Camera-type eye (tissue), 1 donor: ENCODE results near the gene SSH3. TPM values are rescaled to one million over a fixed set of nuclear protein-coding genes. Genes with fewer than 3 reads are reported as not detected.

Experiments
- total RNA-seq: library from RNA; depleted of rRNA; stranded (reverse); fragments of >200 nt; gene quantifications from one replicate; pipeline ENCODE4 v1.2.3, GENCODE V29; 2014

SSH3 gene
- 29.1 TPM for total RNA-seq

GRCh38 chr11:67303132-67303834 is at the start of gene SSH3:
Gene SSH3 (plus strand): TSS chr11:67303530. CDS start chr11:67303626, 96 bp downstream.

GRCh38 chr11:67266449-67267187 is 36.7 kb upstream of the SSH3 start, which contains the start of gene GRK2:
Gene GRK2 (plus strand): TSS chr11:67266473. CDS start chr11:67266700, 227 bp downstream.

DNA sequence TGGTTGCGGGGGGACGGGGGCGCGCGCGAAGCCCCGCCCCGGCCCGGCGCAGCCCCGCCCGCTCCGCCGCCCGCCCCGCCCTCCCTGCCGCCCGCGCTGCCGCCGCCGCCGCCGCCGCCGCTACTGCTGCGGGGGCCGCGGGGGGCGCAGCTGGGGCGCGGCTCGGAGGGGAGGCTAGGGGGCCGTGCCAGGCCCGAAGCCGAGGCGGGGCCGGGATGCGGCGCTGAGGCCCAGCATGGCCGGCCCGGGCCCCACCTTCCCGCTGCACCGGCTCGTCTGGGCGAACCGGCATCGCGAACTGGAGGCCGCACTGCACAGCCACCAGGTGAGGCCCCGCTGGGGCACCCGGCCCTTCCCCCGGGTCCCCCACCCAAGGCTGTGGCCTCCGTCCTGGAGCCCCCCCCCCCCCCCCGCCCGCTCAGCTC is 14.1 kb upstream of the SSH3 start, which contains the start of gene ANKRD13D:
Gene ANKRD13D, plus strand, starts transcription at position 78 of the 425 bp plus-strand sequence. Its CDS starts 158 bp downstream, at position 236.

GRCh38 chr11:67353317-67354074 is 50.2 kb downstream of the SSH3 start, which contains the start of gene POLD4:
Gene POLD4 (minus strand): TSS chr11:67353546. CDS start chr11:67353399, 147 bp downstream.

Other genes with a start within 250 kb of the SSH3 start
- 8.1 TPM for gene RHOD, start 246.7 kb upstream of the SSH3 start, total RNA-seq
- gene KDM2A, start 184.3 kb upstream of the SSH3 start, total RNA-seq = 121 TPM
- gene GRK2, start 37.1 kb upstream of the SSH3 start, total RNA-seq = 36.3 TPM
- 46.7 TPM for gene ANKRD13D, start 14.2 kb upstream of the SSH3 start, total RNA-seq
- gene POLD4, start 50.0 kb downstream of the SSH3 start, total RNA-seq = 11.1 TPM
- gene CLCF1, start 70.1 kb downstream of the SSH3 start, total RNA-seq = 2.9 TPM
- gene RAD9A, start 88.5 kb downstream of the SSH3 start, total RNA-seq = 26.6 TPM
- gene PPP1CA, start 98.3 kb downstream of the SSH3 start, total RNA-seq = 85.5 TPM
- 1.4 TPM for gene TBC1D10C, start 100.6 kb downstream of the SSH3 start, total RNA-seq
- 5.1 TPM for gene CARNS1, start 112.1 kb downstream of the SSH3 start, total RNA-seq
- 41.7 TPM for gene RPS6KB2, start 125.0 kb downstream of the SSH3 start, total RNA-seq
- 0.71 TPM for gene PTPRCAP, start 134.2 kb downstream of the SSH3 start, total RNA-seq
- gene CORO1B, start 139.9 kb downstream of the SSH3 start, total RNA-seq = 55.3 TPM
- not detected for gene GPR152, start 149.2 kb downstream of the SSH3 start, total RNA-seq
- gene CABP4, start 151.8 kb downstream of the SSH3 start, total RNA-seq = 6.3 TPM
- gene TMEM134, start 165.7 kb downstream of the SSH3 start, total RNA-seq = 73.1 TPM
- 49.3 TPM for gene AIP, start 179.5 kb downstream of the SSH3 start, total RNA-seq
- gene PITPNM1, start 201.8 kb downstream of the SSH3 start, total RNA-seq = 79.8 TPM
- gene CDK2AP2, start 204.6 kb downstream of the SSH3 start, total RNA-seq = 13.1 TPM
- gene CABP2, start 219.9 kb downstream of the SSH3 start, total RNA-seq = 5.6 TPM